Upper lobe of right lung (tissue), 1 donor: Measurements from ENCODE around the gene NPIPA8. TPM values are rescaled to one million over a fixed set of nuclear protein-coding genes. Genes with fewer than 3 reads are reported as not detected.
"Not testable (repeated sequence)": the region's sequence is repeated elsewhere in the genome, so short reads cannot be mapped to it uniquely, and the experiment has no call there.

ENCODE experiments used
- ATAC-seq: fragments of 200-7000 bp; cut with Tn5 transposase; one replicate; pipeline ENCODE4 v1.9.1; 2020; ENCODE audit warnings: mild to moderate bottlenecking, moderate library complexity
- DNase-seq: peaks from one replicate; pipeline ENCODE4 v3.0.0-alpha.2; 2020
- H3K27ac ChIP-seq: fragments of 200-600 bp; one replicate; pipeline ENCODE4 v1.8.0; 2022
- H3K27me3 ChIP-seq: fragments of 200-600 bp; one replicate; pipeline ENCODE4 v1.8.0; 2022; ENCODE audit warnings: mild to moderate bottlenecking
- H3K36me3 ChIP-seq: fragments of 200-600 bp; one replicate; pipeline ENCODE4 v1.8.0; 2022
- H3K4me1 ChIP-seq: fragments of 200-600 bp; one replicate; pipeline ENCODE4 v1.8.0; 2022
- H3K4me3 ChIP-seq: fragments of 200-600 bp; one replicate; pipeline ENCODE4 v1.8.0; 2022; ENCODE audit warnings: mild to moderate bottlenecking
- H3K9me3 ChIP-seq: fragments of 200-600 bp; one replicate; pipeline ENCODE4 v1.8.0; 2022
- intact Hi-C: fragments of 100-400 bp; cut with DNase I; formaldehyde crosslinking; loops from one replicate; pipeline ENCODE4 v1.11.0; 2022
- microRNA-seq: library from miRNA; unstranded; fragments of <30 nt; microRNA quantifications from one replicate; pipeline ENCODE4 v1.2.0, GENCODE V29; 2020; ENCODE audit warnings: borderline microRNAs expressed
- total RNA-seq: library from RNA; stranded (reverse); fragmentation: NEBNext Ultra II Directional; extraction: Animal tissue kit (Norgen Biotek cat#: 25700); gene quantifications from one replicate; pipeline ENCODE4 v1.2.1, GENCODE V29; 2021
- donor health status: DM: no; HTN: yes; CAD: no; lungs with severe emphysema.

The NPIPA8 gene
- total RNA-seq, 1 donor from 2014 or later, result 0.67 TPM

DNA sequence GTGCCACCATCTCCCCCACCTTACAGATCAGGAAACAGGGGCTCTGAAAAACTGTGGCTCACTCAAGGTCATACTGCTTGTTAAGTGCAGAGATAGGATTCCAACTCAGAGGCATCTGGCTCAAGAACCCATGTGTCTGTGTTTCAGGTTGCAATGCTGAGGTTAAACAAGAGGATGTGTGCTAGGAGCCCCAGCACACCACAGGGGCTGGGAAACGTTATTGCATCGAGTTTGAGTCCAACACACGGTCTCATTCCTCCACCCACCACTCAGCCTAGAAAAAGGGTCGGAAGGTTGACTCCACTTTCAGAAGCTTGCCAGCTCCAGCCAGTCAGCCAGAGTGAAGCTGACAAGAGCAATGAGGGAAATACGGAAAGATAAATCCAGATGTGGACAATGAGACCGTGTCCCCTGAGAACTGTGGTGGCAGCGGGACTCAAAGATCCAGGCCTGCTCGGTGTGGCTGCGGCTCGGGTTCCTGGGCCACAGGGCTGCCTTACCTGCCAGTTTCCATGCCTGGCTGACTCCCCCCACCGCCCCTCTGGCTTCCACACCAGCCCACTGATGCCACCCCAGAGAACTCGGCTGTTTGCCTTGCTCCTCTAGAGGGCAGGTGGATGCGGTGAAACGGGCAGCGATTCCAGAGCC lies 33.4 kb downstream of the NPIPA8 start:
- DNase-seq, H3K36me3 ChIP-seq, H3K4me1 ChIP-seq, H3K27me3 ChIP-seq, H3K4me3 ChIP-seq, intact Hi-C loops, H3K9me3 ChIP-seq, H3K27ac ChIP-seq, ATAC-seq: not testable (repeated sequence)

DNA sequence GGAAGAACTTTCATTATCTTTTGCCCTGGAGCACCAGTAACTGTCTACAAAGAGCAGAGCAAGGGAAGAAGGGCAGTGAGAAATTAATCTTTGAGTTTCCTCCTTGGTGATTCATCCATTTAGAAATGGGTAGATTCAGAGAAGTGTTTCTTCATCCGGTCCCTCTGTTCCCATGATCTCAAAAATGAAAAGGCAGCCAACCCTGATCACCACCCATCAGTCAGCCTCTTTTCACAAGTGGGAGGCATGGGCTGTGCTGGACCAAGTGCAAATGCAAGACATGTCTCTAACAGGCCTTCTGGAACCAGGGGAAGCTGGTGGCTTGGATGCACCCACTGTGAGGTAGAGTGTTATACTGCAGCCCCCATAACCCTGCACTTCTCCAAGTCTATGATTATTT lies 38.8 kb downstream of the NPIPA8 start:
- DNase-seq, H3K27ac ChIP-seq, H3K9me3 ChIP-seq, H3K27me3 ChIP-seq, intact Hi-C loops, H3K36me3 ChIP-seq, H3K4me1 ChIP-seq, H3K4me3 ChIP-seq, ATAC-seq: not testable (repeated sequence)

DNA sequence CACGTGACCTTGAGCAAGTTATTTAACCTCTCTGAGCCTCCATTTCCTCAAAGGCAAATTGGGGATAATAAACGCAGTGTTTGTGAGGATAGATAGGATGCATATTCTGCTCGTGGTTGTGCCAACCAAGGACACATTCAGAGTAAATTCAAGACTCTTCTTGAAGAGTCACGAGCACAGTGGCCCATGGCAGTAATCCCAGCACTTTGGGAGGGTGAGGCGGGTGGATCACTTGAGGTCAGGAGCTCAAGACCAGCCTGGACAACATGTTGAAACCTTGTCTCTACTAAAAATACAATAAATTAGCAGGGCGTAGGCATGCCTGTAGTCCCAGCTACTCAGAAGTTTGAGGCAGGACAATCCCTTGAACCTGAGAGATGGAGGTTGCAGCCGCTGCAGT lies 39.6 kb downstream of the NPIPA8 start:
- H3K9me3 ChIP-seq, H3K4me1 ChIP-seq, intact Hi-C loops, H3K36me3 ChIP-seq, ATAC-seq, H3K27me3 ChIP-seq, H3K27ac ChIP-seq, DNase-seq, H3K4me3 ChIP-seq: not testable (repeated sequence)

DNA sequence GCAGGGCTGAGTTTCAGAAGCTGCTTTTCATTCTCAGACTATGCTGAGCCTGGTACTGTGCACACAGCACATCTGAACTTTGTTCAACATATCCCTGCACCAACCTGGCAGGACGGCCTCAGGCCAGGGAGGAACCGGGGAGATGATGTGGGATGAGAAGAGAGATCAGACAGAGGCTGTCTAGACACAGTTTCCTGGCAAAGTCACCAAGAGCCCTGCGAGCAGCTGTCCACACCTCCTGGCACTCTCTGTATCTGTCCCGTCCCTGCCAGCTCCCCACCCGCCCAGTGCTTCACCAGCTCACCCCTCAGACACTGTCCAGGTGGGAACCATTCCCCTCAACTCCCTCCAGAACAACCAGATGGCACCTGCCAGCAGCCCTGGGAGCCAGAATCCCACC lies 42.2 kb downstream of the NPIPA8 start:
- not testable (repeated sequence) for H3K4me1 ChIP-seq, H3K36me3 ChIP-seq

GRCh38 chr16:18293337-18293956 lies 43.1 kb downstream of the NPIPA8 start:
- H3K9me3 ChIP-seq, H3K27ac ChIP-seq, H3K27me3 ChIP-seq, H3K4me1 ChIP-seq, DNase-seq, ATAC-seq, H3K36me3 ChIP-seq, H3K4me3 ChIP-seq, intact Hi-C loops: not testable (repeated sequence)

More for the DNA sequence above, 42.2 kb downstream of the NPIPA8 start:
- H3K27me3 ChIP-seq, DNase-seq, H3K4me3 ChIP-seq, intact Hi-C loops, H3K9me3 ChIP-seq, H3K27ac ChIP-seq: not testable (repeated sequence)
- peak; percentile 38 for ATAC-seq

- H3K27me3 ChIP-seq, intact Hi-C loops, ATAC-seq, H3K4me1 ChIP-seq, H3K27ac ChIP-seq, H3K9me3 ChIP-seq, H3K4me3 ChIP-seq, DNase-seq, H3K36me3 ChIP-seq: not testable (repeated sequence)
Measured at GRCh38 chr16:18290959-18291358, 45.6 kb downstream of the NPIPA8 start.

DNA sequence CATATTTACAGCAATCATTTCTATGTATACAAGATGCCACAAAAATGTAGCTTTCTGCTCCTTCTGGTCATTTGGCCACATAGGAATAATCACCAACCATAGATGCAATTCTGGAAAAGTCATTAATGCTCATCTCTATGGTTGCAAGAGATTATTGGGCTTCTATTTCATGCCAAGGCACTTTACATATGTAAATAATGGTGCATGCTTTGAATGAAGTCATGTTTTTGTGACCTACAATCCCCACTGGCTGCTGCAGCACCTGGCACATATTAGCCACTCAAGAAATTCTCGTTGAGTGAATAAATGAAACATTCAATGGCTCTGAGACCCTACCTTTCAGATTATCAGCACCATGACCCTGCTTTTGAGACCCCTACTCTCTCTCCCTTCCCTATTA lies 50.2 kb downstream of the NPIPA8 start:
- H3K27me3 ChIP-seq, H3K9me3 ChIP-seq, DNase-seq, H3K36me3 ChIP-seq, H3K4me1 ChIP-seq, H3K27ac ChIP-seq, intact Hi-C loops, H3K4me3 ChIP-seq, ATAC-seq: not testable (repeated sequence)

GRCh38 chr16:18280319-18280718 lies 56.2 kb downstream of the NPIPA8 start:
- H3K4me3 ChIP-seq, H3K9me3 ChIP-seq, H3K4me1 ChIP-seq, H3K27me3 ChIP-seq, DNase-seq, H3K27ac ChIP-seq, intact Hi-C loops, ATAC-seq, H3K36me3 ChIP-seq: not testable (repeated sequence)

DNA sequence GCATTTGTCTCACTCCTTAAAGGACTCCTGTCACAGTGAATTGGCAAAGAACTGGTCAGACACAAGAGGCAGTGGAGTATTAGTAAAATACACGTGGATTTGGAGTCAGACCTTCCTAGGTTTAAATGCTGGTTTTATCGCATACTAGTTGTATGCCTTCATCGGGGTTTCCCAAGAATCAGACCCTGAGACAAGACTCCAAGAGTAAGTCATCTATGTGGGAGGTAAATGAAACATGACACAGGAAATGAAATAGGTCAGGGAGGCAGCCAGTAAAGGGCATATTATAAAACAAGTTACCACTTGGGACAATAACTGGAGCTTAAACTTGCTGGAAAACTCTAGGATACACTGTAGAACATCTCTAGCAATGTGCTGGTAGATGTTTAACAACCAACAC lies 59.8 kb downstream of the NPIPA8 start:
- H3K9me3 ChIP-seq, intact Hi-C loops, H3K27ac ChIP-seq, ATAC-seq, DNase-seq, H3K4me3 ChIP-seq, H3K27me3 ChIP-seq, H3K4me1 ChIP-seq, H3K36me3 ChIP-seq: not testable (repeated sequence)

DNA sequence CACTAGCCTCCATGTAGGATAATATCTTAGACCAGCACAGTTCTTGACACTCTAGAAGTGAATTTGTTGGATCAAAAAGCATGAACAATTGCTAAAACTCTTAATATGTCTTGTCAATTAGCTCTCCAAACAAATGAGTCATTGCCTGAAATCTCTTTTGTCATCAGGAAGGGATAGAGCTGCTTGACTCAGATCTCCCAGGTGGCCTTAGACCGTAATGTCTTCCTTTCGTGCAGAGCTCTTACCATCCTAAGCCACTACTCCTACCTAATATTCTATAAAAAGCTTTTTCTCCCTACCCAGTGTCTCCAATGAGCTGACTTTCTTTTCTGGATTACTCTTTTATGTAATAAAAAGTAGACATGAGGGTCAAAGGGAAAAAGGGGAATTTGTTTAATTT lies 66.4 kb downstream of the NPIPA8 start:
- H3K36me3 ChIP-seq, intact Hi-C loops, H3K4me3 ChIP-seq, H3K9me3 ChIP-seq, H3K27ac ChIP-seq, ATAC-seq, H3K4me1 ChIP-seq, H3K27me3 ChIP-seq, DNase-seq: not testable (repeated sequence)

Small RNA genes lying within 50 kb of the gene (microRNA-seq; reads per million reads assigned to microRNA genes)
- gene MIR6511A4, result not detected
- not detected for gene MIR6770-3

Other genes starting within 250 kb of the NPIPA8 start
- gene NOMO2, start 225.4 kb upstream of the NPIPA8 start, total RNA-seq, result 103 TPM